Activated CD8-positive, alpha-beta T cell treated with anti-CD3 and anti-CD28 coated beads for 36 hours (primary cell): ENCODE measurements around the gene CD27. TPM values are rescaled to one million over a fixed set of nuclear protein-coding genes. Genes with fewer than 3 reads are reported as not detected.
A peak's percentile ranks its signal among the peaks of the same experiment; 100 is the strongest.

Experiments used
- ATAC-seq: fragments of 200-7000 bp; cut with Tn5 transposase; one replicate; pipeline ENCODE4 v1.10.0; 2021; ENCODE audit warnings: mild to moderate bottlenecking, moderate library complexity
- CTCF ChIA-PET: fragments of 350-600 bp; sonication (Branson Sonifier 250); formaldehyde crosslinking; loops from one replicate; lab custom pipeline; 2021; ENCODE audit warnings: antibody characterized with exemption; lab: Charles Lee
- POLR2A ChIA-PET: fragments of 350-600 bp; sonication (Branson Sonifier 250); formaldehyde crosslinking; loops from one replicate; lab custom pipeline; 2021; ENCODE audit warnings: antibody characterized with exemption; lab: Charles Lee
- DNase-seq: peaks from one replicate; pipeline ENCODE4 v3.0.0-alpha.2; 2020
- H3K27ac Mint-ChIP-seq: one replicate; pipeline ENCODE4 v1.8.0; 2021; ENCODE audit warnings: mild to moderate bottlenecking, mixed read lengths
- H3K27me3 Mint-ChIP-seq: one replicate; pipeline ENCODE4 v1.8.0; 2021; ENCODE audit warnings: mixed read lengths
- H3K36me3 Mint-ChIP-seq: one replicate; pipeline ENCODE4 v1.8.0; 2021; ENCODE audit warnings: low read depth, mixed read lengths
- H3K4me1 Mint-ChIP-seq: one replicate; pipeline ENCODE4 v1.8.0; 2021; ENCODE audit warnings: low read depth, mixed read lengths
- H3K4me3 Mint-ChIP-seq: one replicate; pipeline ENCODE4 v1.8.0; 2021; ENCODE audit warnings: mild to moderate bottlenecking, moderate library complexity, mixed read lengths
- H3K9me3 Mint-ChIP-seq: one replicate; pipeline ENCODE4 v1.8.0; 2021; ENCODE audit warnings: mixed read lengths
- CTCF ChIP-seq: fragments of 200-600 bp; IDR thresholded peaks from one replicate; pipeline ENCODE4 v1.8.0; 2022; ENCODE audit warnings: antibody characterized with exemption, mild to moderate bottlenecking
- intact Hi-C: fragments of 100-400 bp; cut with micrococcal nuclease; formaldehyde crosslinking; loops from one replicate; pipeline ENCODE4 v1.10.0; 2022
- total RNA-seq, 2 experiments: library from RNA; stranded (reverse); gene quantifications; one replicate each; pipeline ENCODE4 v1.2.3, GENCODE V29; 2021

CD27 gene
- total RNA-seq, 2 experiments from 2014 or later: 160 to 164 TPM

- peaks cover 84% of the 10 kb centered on the region for H3K4me1 Mint-ChIP-seq
- peaks cover 95% of the 10 kb centered on the region for H3K36me3 Mint-ChIP-seq
- CTCF ChIA-PET: interaction anchor here (1.0 to 7.5 kb wide), 13 partner anchors 8 to 136 kb away, joined by 3 to 101 read pairs (median 5); partner anchors contain the start of genes TAPBPL and VAMP1
- peak overlapping the region; percentile 97 for H3K27ac Mint-ChIP-seq
- TF ChIP-seq CTCF: no peak
- H3K27me3 Mint-ChIP-seq: no peaks in the 10 kb centered on the region
- intact Hi-C loops: loop anchor here (2.0 to 10.0 kb wide), 2 partner anchors 36 to 128 kb away; no protein-coding TSS in a partner anchor
- DNase-seq (peak; percentile 67), ATAC-seq (peak; percentile 28)
- peak overlapping the region; percentile 76 for H3K4me3 Mint-ChIP-seq
- POLR2A ChIA-PET: interaction anchor here (0.9 to 14.3 kb wide), 14 partner anchors 7 to 126 kb away, joined by 3 to 267 read pairs (median 12); partner anchors contain the start of genes CD27, GAPDH, MRPL51 and TAPBPL
- H3K9me3 Mint-ChIP-seq: no peaks in the 10 kb centered on the region
Measured at GRCh38 chr12:6462234-6462995, 17.7 kb downstream of the CD27 start.

GRCh38 chr12:6463216-6463615 lies 18.5 kb downstream of the CD27 start:
- H3K27me3 Mint-ChIP-seq: no peaks in the 10 kb centered on the region
- H3K4me3 Mint-ChIP-seq: peak overlapping the region; percentile 76
- H3K4me1 Mint-ChIP-seq: peaks cover 89% of the 10 kb centered on the region
- ATAC-seq (peak; percentile 14), DNase-seq (peak; percentile 57)
- intact Hi-C loops: loop anchor here (2.0 to 10.0 kb wide), 2 partner anchors 36 to 128 kb away; no protein-coding TSS in a partner anchor
- CTCF ChIA-PET: interaction anchor here (0.9 to 7.5 kb wide), 8 partner anchors 11 to 140 kb away, joined by 3 to 101 read pairs (median 6); partner anchors contain the start of gene TAPBPL
- H3K36me3 Mint-ChIP-seq: peaks cover 96% of the 10 kb centered on the region
- POLR2A ChIA-PET: interaction anchor here (0.6 to 14.3 kb wide), 12 partner anchors 8 to 127 kb away, joined by 3 to 267 read pairs (median 4); partner anchors contain the start of genes CD27, GAPDH and TAPBPL
- H3K27ac Mint-ChIP-seq: peak overlapping the region; percentile 97
- TF ChIP-seq CTCF: no peak
- no peaks in the 10 kb centered on the region for H3K9me3 Mint-ChIP-seq

GRCh38 chr12:6463858-6464257 lies 19.1 kb downstream of the CD27 start:
- intact Hi-C loops: loop anchor here (2.0 to 10.0 kb wide), 2 partner anchors 37 to 129 kb away; no protein-coding TSS in a partner anchor
- CTCF ChIA-PET: interaction anchor here (0.9 to 7.5 kb wide), 8 partner anchors 12 to 141 kb away, joined by 3 to 101 read pairs (median 6); partner anchors contain the start of gene TAPBPL
- peak overlapping the region; percentile 76 for H3K4me3 Mint-ChIP-seq

GRCh38 chr12:6464531-6464930 lies 19.8 kb downstream of the CD27 start:
- intact Hi-C loops: loop anchor here (10.0 kb wide), 1 partner anchor 130 kb away; no protein-coding TSS in a partner anchor

More at GRCh38 chr12:6463858-6464257, 19.1 kb downstream of the CD27 start:
- POLR2A ChIA-PET: interaction anchor here (0.6 to 14.3 kb wide), 10 partner anchors 9 to 97 kb away, joined by 3 to 267 read pairs (median 4); partner anchors contain the start of genes CD27, GAPDH and TAPBPL
- Mint-ChIP-seq H3K4me1 (peaks cover 88% of the 10 kb centered on the region), H3K9me3 (no peaks in the 10 kb centered on the region), H3K36me3 (peaks cover 96% of the 10 kb centered on the region), H3K27me3 (no peaks in the 10 kb centered on the region), H3K27ac (peak overlapping the region; percentile 97)
- no peak for TF ChIP-seq CTCF
- ATAC-seq (no peak), DNase-seq (no peak)

More at GRCh38 chr12:6464531-6464930, 19.8 kb downstream of the CD27 start:
- no peaks in the 10 kb centered on the region for H3K27me3 Mint-ChIP-seq
- no peak for TF ChIP-seq CTCF
- H3K4me1 Mint-ChIP-seq: peaks cover 83% of the 10 kb centered on the region
- DNase-seq: no peak
- peak overlapping the region; percentile 97 for H3K27ac Mint-ChIP-seq
- no peak for ATAC-seq
- H3K36me3 Mint-ChIP-seq: peaks cover 96% of the 10 kb centered on the region
- H3K4me3 Mint-ChIP-seq: peak overlapping the region; percentile 76
- no peaks in the 10 kb centered on the region for H3K9me3 Mint-ChIP-seq
- CTCF ChIA-PET: interaction anchor here (0.8 to 7.5 kb wide), 21 partner anchors 12 to 141 kb away, joined by 3 to 145 read pairs (median 10); partner anchors contain the start of genes CD27, MRPL51 and TAPBPL
- POLR2A ChIA-PET: interaction anchor here (1.2 to 6.5 kb wide), 10 partner anchors 13 to 41 kb away, joined by 3 to 110 read pairs (median 17); partner anchors contain the start of genes MRPL51 and TAPBPL
